Measurements from ENCODE around the gene TARBP1. TPM values are rescaled to one million over a fixed set of nuclear protein-coding genes. Genes with fewer than 3 reads are reported as not detected.

Gene TARBP1
- polyA plus RNA-seq, 5 donors, result 78.3 to 121 (median 85.4) TPM

DNA sequence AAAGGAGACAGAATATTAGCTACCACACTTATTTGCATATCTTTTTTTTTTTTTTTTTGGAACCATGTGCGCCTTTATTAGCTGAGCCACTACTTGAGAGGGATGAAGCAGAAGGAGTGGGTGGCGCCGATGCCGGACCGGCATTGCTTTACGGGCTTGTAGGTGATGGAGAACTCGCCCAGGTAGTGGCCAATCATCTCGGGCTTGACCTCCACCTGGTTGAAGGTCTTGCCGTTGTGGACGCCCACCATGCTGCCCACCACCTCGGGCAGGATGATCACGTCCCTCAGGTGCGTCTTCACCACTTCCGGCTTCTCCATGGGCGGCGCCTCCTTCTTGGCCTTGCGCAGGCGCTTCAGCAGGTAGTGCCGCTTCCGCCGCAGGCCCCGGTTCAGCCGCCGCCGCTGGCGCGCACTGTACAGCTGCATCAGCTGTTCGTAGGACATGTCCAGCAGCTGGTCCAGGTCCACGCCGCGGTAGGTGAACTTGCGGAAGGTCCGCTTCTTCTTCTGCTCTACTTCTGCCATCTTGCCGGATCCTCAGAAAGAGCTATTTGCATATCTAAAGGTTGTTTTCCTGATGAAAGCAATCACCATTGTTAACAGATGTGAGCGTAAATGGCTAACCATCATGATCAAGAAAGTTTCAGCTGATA is 122.2 kb downstream of the TARBP1 start:
- peak in 1 of 2 donors; percentile 10 for DNase-seq

DNA sequence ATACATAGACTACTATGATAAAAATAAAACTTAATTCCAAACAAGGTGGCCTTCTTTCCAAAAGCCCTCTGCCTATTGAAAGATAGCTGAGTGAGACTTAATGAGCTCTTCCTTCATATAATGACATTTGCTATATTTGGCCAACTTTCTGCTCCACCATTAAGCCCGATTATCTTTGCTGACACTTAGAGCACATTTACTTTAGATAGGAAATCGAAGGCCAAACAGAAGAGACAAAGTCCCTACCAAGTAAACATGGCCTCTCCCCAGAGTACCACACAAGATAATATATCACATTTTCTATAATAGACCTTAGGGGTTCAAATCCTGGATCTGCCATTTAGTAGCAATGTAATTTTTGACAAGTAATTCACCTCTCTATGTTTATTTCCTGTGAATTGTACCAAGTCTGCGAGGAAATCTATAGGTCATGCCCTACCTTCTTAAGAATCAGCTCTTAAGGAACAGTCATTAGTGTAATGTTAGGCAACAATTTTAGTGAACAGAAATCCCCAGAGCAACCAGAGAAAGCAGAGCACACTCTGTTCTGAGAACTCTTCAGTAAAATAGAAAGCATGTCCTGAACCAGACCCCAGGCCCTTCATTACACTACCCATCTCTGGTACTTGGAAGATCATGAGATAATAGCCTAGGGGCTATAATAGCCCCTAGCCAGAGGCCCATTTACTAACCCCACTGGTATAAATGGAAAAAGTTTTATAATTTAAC is 123.0 kb downstream of the TARBP1 start:
- DNase-seq, result no peak

DNA sequence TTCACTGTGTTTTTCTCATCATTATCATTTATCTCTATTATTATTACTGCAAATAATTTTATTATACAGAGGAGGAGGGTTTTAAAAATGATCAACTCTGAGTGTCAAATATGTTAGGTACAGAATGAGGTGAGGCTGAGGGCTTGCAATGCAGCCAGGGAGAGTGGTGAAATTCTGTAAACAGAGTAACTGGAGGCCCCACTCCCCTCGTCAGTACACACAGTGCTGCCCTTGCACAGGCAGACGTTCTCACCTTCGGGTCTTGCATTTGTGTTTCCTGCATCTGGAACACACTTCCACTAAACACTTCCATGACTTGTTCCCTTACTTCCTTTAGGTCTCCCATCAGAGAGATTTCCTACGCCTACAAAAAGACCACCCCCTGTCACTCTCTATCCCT is 130.0 kb downstream of the TARBP1 start:
- no peak for DNase-seq

DNA sequence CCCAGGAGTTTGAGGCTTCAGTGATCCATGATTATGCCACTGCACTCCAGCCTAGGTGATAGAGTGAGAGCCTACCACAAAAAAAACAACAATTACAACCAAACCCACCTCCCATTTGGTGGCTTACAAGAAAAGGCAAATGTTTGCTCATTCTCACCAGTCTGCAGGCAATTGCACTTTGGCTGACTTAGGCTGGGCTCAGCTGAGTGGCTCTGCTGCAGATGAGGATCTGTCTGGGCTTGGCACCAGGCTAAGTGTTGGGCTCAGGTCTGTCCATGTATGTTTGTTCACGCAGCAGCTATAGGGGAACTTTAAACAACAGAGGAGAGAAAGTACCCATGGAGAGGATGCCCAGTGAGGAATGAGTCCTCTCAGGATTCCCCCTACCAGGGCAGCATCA is 133.7 kb downstream of the TARBP1 start:
- no peak for DNase-seq

DNA sequence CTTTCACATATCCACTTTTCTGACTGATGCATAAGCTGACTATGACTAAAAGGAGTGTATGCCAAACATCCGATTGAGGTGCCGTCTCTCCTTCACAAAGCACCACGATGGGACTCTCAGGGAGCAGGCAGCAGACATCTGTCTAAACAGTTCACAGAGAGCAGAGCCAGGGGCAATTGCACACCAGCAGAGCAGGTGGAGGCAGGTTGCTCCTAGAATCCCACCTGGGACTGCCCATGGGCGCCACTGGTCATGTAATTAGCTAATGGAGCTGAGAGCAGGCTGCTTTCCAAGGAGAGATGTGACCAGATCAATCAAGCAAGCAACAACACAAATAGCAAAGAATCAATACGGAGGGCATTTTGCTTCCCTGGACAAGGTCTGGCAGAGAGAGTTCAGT is 136.2 kb downstream of the TARBP1 start:
- no peak for DNase-seq

Other genes starting within 250 kb of the TARBP1 start
- 10 to 100 TPM; 22.7 to 30.8 (median 26.8) TPM for gene COA6, start 105.7 kb downstream of the TARBP1 start, polyA plus RNA-seq (ENCODE audit: insufficient read depth in 1 of 5, insufficient read length in 5 of 5, low replicate concordance in 1 of 5)
- gene IRF2BP2, start 131.0 kb upstream of the TARBP1 start, polyA plus RNA-seq (ENCODE audit: insufficient read depth in 1 of 5, insufficient read length in 5 of 5, low replicate concordance in 1 of 5), result 100 to 1,000 TPM; 141 to 199 (median 171) TPM